ENCODE data around the gene BST2.
A peak's percentile ranks its signal among the peaks of the same experiment; 100 is the strongest.

BST2 gene
- 13.3 to 29.0 reads per million in 2 donors for total RNA-seq

- DNase-seq, result no peak
Observed at GRCh38 chr19:17405250-17406045, at the start of gene BST2. Gene BST2, minus strand, starts transcription at chr19:17405630. Its CDS starts 55 bp downstream, at chr19:17405575.

GRCh38 chr19:17454576-17455071 is 49.2 kb upstream of the BST2 start:
- no peak for DNase-seq

- DNase-seq, result no peak
Observed at GRCh38 chr19:17451820-17452219, 46.4 kb upstream of the BST2 start.

GRCh38 chr19:17450264-17451075 is 45.0 kb upstream of the BST2 start:
- DNase-seq, result no peak

- DNase-seq, result peak; percentile 48
Observed at GRCh38 chr19:17448131-17448967, 42.9 kb upstream of the BST2 start, which contains the start of gene TMEM221. Gene TMEM221, minus strand, starts transcription at chr19:17448668. Its CDS starts 206 bp downstream, at chr19:17448462.

- no peak for DNase-seq
Observed at GRCh38 chr19:17447704-17448130, 42.3 kb upstream of the BST2 start.

- no peak for DNase-seq
Observed at GRCh38 chr19:17445526-17446165, 40.2 kb upstream of the BST2 start.

GRCh38 chr19:17441241-17442021 is 36.0 kb upstream of the BST2 start:
- DNase-seq, result no peak

GRCh38 chr19:17436874-17437267 is 31.4 kb upstream of the BST2 start:
- no peak for DNase-seq

- no peak for DNase-seq
Observed at GRCh38 chr19:17436094-17436873, 30.9 kb upstream of the BST2 start.

GRCh38 chr19:17435218-17435617 is 29.8 kb upstream of the BST2 start:
- DNase-seq, result no peak

- no peak for DNase-seq
Observed at GRCh38 chr19:17431417-17431816, 26.0 kb upstream of the BST2 start.

GRCh38 chr19:17429641-17430113 is 24.2 kb upstream of the BST2 start:
- no peak for DNase-seq

GRCh38 chr19:17424743-17425365 is 19.4 kb upstream of the BST2 start:
- DNase-seq, result no peak

GRCh38 chr19:17423429-17424208 is 18.2 kb upstream of the BST2 start:
- no peak for DNase-seq

GRCh38 chr19:17421942-17422341 is 16.5 kb upstream of the BST2 start:
- no peak for DNase-seq

- DNase-seq, result no peak
Observed at GRCh38 chr19:17420475-17420924, 15.1 kb upstream of the BST2 start.

- DNase-seq, result peak; percentile 91
Observed at GRCh38 chr19:17419621-17420474, 14.4 kb upstream of the BST2 start, which contains the start of gene MVB12A. Gene MVB12A, plus strand, starts transcription at chr19:17420047. Its CDS starts 89 bp downstream, at chr19:17420136.
